GM21390 (cell line): ENCODE measurements around the gene PITX1.
"Not testable (repeated sequence)": the region's sequence is repeated elsewhere in the genome, so short reads cannot be mapped to it uniquely, and the experiment has no call there.

Experiments
- ATAC-seq: cut with Tn5 transposase; IDR thresholded peaks from one replicate; pipeline ENCODE4 v1.9.1; 2021; ENCODE audit not compliant: unreplicated experiment

Gene PITX1

GRCh38 chr5:135033901-135034235, at the start of gene PITX1:
Gene PITX1, minus strand, starts transcription at chr5:135034228. Its CDS starts 347 bp downstream, at chr5:135033881.
- ATAC-seq, result no peak

- not testable (repeated sequence) for ATAC-seq
Measured at GRCh38 chr5:135083334-135083733, 49.3 kb upstream of the PITX1 start.

DNA sequence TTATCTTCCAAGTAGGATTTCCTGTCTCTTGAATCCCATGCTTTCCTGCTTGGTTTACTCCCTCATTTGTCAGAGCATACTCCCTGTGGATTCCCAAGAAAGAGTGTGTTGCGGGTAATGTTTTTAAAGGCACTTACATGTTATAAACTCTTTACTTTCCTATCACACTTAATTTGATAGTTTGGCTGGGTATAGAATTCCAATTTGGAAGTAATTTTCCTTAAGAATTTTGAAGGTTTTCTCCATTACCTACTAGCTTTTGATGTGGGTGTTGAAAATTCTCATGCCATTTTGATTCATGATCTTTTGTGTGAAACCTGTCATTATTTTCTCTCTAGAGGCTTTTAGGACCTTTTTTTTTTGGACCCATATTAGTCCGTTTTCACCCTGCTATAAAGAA, 47.2 kb upstream of the PITX1 start:
- no peak for ATAC-seq

DNA sequence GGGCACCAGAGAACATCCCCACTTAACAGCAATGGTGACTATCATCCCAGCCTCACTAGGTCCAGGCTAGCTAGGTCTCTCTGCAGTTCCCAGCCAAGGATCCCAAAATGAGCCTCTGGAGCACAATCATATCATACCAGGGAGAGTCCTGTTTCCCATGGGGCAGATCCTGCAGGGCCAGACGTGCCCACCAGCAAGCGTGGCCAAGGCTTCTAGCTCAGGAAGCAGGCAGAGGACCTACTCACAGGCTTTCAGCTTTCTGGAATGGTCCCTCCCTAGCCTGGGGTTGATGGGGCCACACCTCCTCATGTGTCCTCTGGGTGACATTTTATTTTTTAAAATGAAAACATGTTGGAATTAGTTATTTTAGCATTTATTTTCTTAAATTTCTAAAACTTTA, 45.7 kb upstream of the PITX1 start:
- no peak for ATAC-seq

DNA sequence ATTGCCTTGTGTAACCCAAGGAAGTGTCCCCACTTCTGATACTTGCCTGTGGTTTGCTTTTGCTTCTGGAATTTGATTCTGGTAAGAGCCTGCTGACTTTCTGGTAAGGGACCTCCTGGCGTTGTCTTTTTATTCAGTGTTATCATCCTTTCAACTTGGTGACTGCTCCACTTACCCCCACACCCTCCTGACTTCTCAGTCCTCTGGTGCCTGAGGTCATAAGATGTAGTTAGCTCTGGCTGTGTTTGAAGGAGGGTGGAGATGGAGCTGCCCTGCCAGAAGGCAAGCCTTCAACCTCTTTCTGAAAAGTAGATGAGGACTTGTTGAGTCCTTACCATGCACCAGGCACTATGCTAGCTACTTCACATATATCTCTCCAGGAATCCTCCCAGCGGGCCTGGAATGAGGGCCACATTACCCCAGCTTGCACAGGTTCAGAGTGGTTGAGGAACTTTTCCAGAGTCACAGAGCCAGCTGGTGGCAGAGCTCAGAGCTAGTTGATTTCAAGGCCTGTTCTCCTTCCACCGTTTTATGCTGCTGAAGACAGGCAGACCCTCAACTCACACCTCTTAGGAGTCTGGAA, 45.2 kb upstream of the PITX1 start:
- no peak for ATAC-seq

GRCh38 chr5:135076801-135077200, 42.8 kb upstream of the PITX1 start:
- ATAC-seq, result no peak

DNA sequence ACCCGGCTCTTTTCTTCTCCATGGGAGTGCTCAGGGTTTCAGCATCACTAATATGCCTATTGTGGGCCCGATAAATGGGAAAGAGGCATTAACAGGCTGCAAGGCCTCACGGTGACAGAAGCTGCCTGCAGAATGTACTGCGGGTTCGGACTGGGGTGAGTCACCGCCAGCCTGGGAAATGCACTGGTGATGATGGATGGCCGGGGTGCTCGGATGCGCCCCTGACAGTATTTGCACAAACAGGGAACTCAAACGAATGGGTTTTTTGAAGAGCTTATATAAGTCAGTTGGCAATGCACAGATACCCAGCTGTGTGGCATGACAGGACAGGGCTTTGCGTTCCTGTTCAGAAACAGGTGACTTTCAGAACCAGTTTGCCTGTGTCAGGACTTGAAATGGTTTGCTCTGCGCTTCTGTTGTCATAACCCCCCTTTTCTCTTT, 42.0 kb upstream of the PITX1 start:
- ATAC-seq, result no peak

- no peak for ATAC-seq
Measured at GRCh38 chr5:135075621-135076020, 41.6 kb upstream of the PITX1 start.

- no peak for ATAC-seq
Measured at GRCh38 chr5:135073761-135074345, 39.8 kb upstream of the PITX1 start.

DNA sequence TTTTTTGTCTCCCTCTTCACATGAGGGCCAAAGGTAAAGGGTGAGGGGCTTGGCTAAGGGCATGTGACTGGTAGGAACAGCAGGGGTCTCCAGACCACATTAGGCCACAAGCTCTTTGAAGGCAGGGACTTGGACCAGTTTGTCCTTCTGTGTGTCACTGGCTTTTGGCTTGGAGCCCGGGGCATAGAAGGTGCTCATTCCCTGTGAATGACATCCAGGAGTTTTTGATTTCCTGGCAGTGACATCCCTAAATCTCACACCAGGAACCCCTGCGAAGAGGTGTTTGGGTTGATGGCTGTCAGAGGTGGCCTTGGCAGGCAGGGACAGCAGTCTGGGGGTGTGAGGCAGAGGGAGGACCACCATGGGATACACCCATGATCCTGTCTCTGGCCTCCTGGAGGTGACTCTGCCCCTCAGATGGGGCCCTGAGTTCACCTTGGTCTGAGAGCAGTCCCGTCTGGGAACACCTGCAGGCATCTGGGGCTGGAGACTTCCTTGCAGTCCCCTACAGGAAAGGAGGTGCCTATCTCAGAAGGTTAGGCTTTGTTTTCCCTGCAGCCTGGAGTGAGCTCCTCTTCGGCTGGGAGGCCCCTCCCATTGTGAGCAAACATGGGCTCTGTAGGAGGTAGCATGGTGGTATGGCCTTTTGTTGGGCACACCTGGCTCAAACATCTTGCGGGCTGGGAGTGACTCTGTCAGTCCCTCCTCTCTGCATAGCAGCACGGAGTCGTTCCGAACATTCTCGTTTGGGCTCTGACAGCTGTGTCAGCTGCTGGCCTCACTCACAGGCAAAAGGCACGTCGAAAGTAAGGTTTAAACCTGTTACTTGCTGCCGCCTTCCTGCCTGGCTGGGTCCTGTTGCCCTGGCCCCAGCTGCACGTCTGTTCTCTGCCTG, 38.6 kb upstream of the PITX1 start:
- ATAC-seq, result no peak

DNA sequence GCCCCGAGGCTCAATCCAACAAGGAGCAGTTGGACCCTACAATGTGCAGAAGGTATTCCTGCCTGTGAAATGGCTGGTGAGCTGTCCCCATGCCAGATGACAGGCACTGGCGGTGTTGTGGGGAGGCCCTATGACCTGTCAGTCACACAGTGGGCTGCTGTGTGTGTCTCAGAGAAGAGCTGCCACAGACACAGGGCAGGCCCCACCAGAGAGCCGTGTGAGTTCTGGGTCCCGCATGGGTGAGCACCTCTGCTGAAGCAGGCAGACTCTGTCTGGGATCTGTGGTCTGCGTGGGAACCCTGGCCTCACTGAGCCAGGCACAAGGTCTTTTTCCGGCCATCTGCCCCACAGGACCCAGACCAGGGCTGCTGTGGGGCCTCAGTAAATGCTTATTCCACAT, 37.3 kb upstream of the PITX1 start:
- no peak for ATAC-seq

DNA sequence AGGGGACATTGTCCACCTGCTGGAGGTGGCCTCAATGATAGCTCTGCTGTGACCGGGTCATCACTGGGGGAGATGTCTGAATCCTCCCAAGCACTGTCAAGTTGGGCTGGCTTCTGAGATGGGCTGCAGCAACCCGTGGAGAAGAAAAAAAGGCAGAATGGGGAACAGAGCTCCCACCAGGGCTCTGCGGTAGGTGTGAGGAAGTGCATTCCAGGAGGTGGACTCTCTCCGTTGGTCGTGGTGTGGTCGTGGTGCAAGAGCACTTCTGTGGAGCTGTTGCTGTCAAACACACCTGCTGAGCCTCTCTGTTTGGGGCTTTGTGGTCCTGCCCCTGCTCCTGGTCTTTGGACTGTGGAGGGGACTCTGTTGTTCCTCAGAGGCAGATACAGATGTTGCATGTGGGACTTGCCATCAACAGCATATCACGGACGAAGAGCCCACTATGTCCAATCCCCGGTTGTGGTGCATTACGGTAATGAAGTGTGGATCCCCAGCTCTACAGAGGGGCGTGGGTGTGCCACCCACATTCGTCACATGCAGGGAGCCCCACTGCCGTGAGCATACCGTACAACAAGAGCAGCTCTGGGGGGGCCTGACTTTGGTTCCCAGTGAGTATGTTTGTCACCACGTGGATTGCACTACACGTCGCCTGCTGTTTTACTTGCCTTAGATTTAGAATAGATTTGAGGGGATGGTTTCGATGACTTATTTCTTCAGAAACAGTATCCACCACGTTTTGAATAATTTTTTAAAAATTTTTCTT, 36.0 kb upstream of the PITX1 start:
- no peak for ATAC-seq

GRCh38 chr5:135069016-135069770, 35.2 kb upstream of the PITX1 start:
- ATAC-seq, result no peak

- ATAC-seq, result no peak
Measured at GRCh38 chr5:135067587-135067986, 33.6 kb upstream of the PITX1 start.

DNA sequence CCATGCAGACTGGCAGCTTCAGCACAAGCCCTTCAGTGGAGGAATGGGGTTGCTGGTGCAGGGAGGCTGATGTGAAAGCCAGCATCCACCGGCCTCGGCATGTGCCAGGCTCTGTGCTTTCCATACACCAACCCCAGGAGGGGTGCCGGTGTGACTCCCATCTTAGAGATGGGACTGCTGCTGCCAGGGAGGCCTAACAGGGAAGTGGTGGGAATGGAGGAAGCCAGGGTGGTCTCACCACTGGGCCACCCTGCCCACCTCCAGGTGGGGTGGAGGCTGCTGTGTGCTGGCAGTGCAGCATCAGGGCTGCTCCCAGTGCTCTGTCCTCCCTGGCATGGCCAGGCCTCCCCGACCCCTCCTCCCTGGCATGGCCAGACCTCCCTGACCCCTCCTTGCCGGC, 32.8 kb upstream of the PITX1 start:
- ATAC-seq, result no peak

- ATAC-seq, result no peak
Measured at GRCh38 chr5:135065306-135066265, 31.6 kb upstream of the PITX1 start.

DNA sequence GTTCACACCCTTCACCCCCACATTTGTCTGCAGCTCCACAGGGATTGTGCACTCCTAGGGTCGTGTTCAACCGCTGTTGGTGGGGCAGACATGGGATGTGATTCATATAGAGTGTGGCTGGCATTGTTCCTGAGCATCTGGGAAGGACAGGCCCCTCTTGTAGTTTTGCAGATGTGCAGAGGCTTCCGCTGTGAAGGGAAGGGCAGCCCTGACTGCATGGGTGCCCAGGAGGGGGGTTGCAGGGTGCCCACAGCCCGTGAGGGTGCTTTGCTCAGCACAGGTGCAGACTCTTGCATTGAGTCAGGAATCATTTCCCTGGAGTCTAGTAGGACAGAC, 30.2 kb upstream of the PITX1 start:
- no peak for ATAC-seq

DNA sequence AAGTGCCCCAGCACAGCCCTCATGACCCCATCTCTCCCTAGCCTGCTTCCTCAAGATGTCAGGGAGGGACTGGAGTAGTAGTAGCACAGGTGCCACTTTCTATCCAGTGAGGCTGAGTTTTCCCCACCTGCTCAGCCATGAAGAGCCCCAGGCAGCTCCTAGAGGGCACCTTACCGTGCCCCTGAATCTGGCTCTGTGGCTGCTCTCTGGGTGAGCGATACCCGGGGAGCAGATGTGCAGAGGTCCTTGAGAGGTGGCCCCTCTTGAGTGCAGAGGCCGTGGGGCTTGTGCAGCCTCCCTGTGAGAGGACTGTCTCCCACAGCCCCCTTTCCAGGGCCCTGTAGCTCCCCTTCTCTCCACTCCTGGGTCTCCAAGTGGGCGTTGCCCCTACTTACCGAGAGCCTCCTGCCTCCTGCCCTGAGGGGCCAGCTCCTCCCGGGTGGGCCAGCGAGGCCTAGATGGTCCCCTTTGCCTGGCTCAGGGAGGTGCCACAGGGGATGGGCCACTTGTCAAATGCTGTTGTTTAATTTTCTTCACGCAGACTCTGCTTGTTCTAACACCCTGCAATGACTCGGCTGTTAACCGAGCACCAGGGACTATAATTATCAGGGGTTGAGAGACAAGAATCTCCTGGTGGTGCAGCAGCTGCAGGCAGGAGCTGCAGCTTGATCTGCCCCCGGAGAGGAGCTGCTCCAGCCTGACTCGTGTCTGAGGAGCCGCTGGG, 29.6 kb upstream of the PITX1 start:
- no peak for ATAC-seq

- ATAC-seq, result no peak
Measured at GRCh38 chr5:135063056-135063445, 29.0 kb upstream of the PITX1 start.
